ENCODE results near the gene RSRC1.
"Not testable (repeated sequence)": the region's sequence is repeated elsewhere in the genome, so short reads cannot be mapped to it uniquely, and the experiment has no call there.

Gene RSRC1

GRCh38 chr3:158166223-158166622, 56.3 kb downstream of the RSRC1 start:
- DNase-seq (ENCODE audit: low read depth in 1 of 2, low spot score in 1 of 2), result no peak
- TF ChIP-seq JUND (IDR thresholded peaks at IDR 0.05; ENCODE audit: low read depth), result no peak
- in situ Hi-C loops (cut with HindIII; ENCODE audit: low pct_unique_long_range_greater_than_20kb, low sequenced_read_pairs), result no loop called here

GRCh38 chr3:158167737-158168557, 58.1 kb downstream of the RSRC1 start:
- in situ Hi-C loops (cut with HindIII; ENCODE audit: low pct_unique_long_range_greater_than_20kb, low sequenced_read_pairs), result no loop called here
- TF ChIP-seq JUND (IDR thresholded peaks at IDR 0.05; ENCODE audit: low read depth), result no peak
- no peak for DNase-seq (ENCODE audit: low read depth in 1 of 2, low spot score in 1 of 2)

- in situ Hi-C loops (cut with HindIII; ENCODE audit: low pct_unique_long_range_greater_than_20kb, low sequenced_read_pairs), result no loop called here
- TF ChIP-seq JUND (IDR thresholded peaks at IDR 0.05; ENCODE audit: low read depth), result no peak
- no peak for DNase-seq (ENCODE audit: low read depth in 1 of 2, low spot score in 1 of 2)
These were observed 59.2 kb downstream of the RSRC1 start for GRCh38 chr3:158169091-158169491.

GRCh38 chr3:158181096-158181495, 71.2 kb downstream of the RSRC1 start:
- in situ Hi-C loops (cut with HindIII; ENCODE audit: low pct_unique_long_range_greater_than_20kb, low sequenced_read_pairs), result no loop called here
- no peak for TF ChIP-seq JUND (IDR thresholded peaks at IDR 0.05; ENCODE audit: low read depth)
- no peak for DNase-seq (ENCODE audit: low read depth in 1 of 2, low spot score in 1 of 2)

- no peak for TF ChIP-seq JUND (IDR thresholded peaks at IDR 0.05; ENCODE audit: low read depth)
These were observed 75.8 kb downstream of the RSRC1 start for GRCh38 chr3:158185711-158186110.

GRCh38 chr3:158200955-158201354, 91.1 kb downstream of the RSRC1 start:
- TF ChIP-seq JUND (IDR thresholded peaks at IDR 0.05; ENCODE audit: low read depth), result no peak
- DNase-seq (ENCODE audit: low read depth in 1 of 2, low spot score in 1 of 2), result no peak
- in situ Hi-C loops (cut with HindIII; ENCODE audit: low pct_unique_long_range_greater_than_20kb, low sequenced_read_pairs), result no loop called here

More at GRCh38 chr3:158185711-158186110, 75.8 kb downstream of the RSRC1 start:
- in situ Hi-C loops (cut with HindIII; ENCODE audit: low pct_unique_long_range_greater_than_20kb, low sequenced_read_pairs), result no loop called here
- DNase-seq (ENCODE audit: low read depth in 1 of 2, low spot score in 1 of 2), result no peak

GRCh38 chr3:158205324-158205723, 95.4 kb downstream of the RSRC1 start:
- DNase-seq (ENCODE audit: low read depth in 1 of 2, low spot score in 1 of 2), result no peak
- in situ Hi-C loops (cut with HindIII; ENCODE audit: low pct_unique_long_range_greater_than_20kb, low sequenced_read_pairs), result no loop called here
- no peak for TF ChIP-seq JUND (IDR thresholded peaks at IDR 0.05; ENCODE audit: low read depth)

- no peak for DNase-seq (ENCODE audit: low read depth in 1 of 2, low spot score in 1 of 2)
- TF ChIP-seq JUND (IDR thresholded peaks at IDR 0.05; ENCODE audit: low read depth), result no peak
- in situ Hi-C loops (cut with HindIII; ENCODE audit: low pct_unique_long_range_greater_than_20kb, low sequenced_read_pairs), result no loop called here
These were observed 96.1 kb downstream of the RSRC1 start for GRCh38 chr3:158205994-158206393.

GRCh38 chr3:158210067-158210466, 100.2 kb downstream of the RSRC1 start:
- in situ Hi-C loops (cut with HindIII; ENCODE audit: low pct_unique_long_range_greater_than_20kb, low sequenced_read_pairs), result no loop called here
- DNase-seq (ENCODE audit: low read depth in 1 of 2, low spot score in 1 of 2), result no peak
- no peak for TF ChIP-seq JUND (IDR thresholded peaks at IDR 0.05; ENCODE audit: low read depth)

GRCh38 chr3:158213461-158213860, 103.6 kb downstream of the RSRC1 start:
- DNase-seq (ENCODE audit: low read depth in 1 of 2, low spot score in 1 of 2), result no peak
- in situ Hi-C loops (cut with HindIII; ENCODE audit: low pct_unique_long_range_greater_than_20kb, low sequenced_read_pairs), result no loop called here
- no peak for TF ChIP-seq JUND (IDR thresholded peaks at IDR 0.05; ENCODE audit: low read depth)

- in situ Hi-C loops (cut with HindIII; ENCODE audit: low pct_unique_long_range_greater_than_20kb, low sequenced_read_pairs), result no loop called here
- no peak for TF ChIP-seq JUND (IDR thresholded peaks at IDR 0.05; ENCODE audit: low read depth)
These were observed 108.1 kb downstream of the RSRC1 start for GRCh38 chr3:158217992-158218391.

GRCh38 chr3:158220575-158220974, 110.7 kb downstream of the RSRC1 start:
- in situ Hi-C loops (cut with HindIII; ENCODE audit: low pct_unique_long_range_greater_than_20kb, low sequenced_read_pairs), result no loop called here
- no peak for TF ChIP-seq JUND (IDR thresholded peaks at IDR 0.05; ENCODE audit: low read depth)
- DNase-seq (ENCODE audit: low read depth in 1 of 2, low spot score in 1 of 2), result no peak

More at GRCh38 chr3:158217992-158218391, 108.1 kb downstream of the RSRC1 start:
- no peak for DNase-seq (ENCODE audit: low read depth in 1 of 2, low spot score in 1 of 2)

GRCh38 chr3:158221426-158221825, 111.5 kb downstream of the RSRC1 start:
- TF ChIP-seq JUND (IDR thresholded peaks at IDR 0.05; ENCODE audit: low read depth), result no peak
- in situ Hi-C loops (cut with HindIII; ENCODE audit: low pct_unique_long_range_greater_than_20kb, low sequenced_read_pairs), result no loop called here
- DNase-seq (ENCODE audit: low read depth in 1 of 2, low spot score in 1 of 2), result no peak

- DNase-seq (ENCODE audit: low read depth in 1 of 2, low spot score in 1 of 2), result no peak
- in situ Hi-C loops (cut with HindIII; ENCODE audit: low pct_unique_long_range_greater_than_20kb, low sequenced_read_pairs), result no loop called here
- no peak for TF ChIP-seq JUND (IDR thresholded peaks at IDR 0.05; ENCODE audit: low read depth)
These were observed 116.5 kb downstream of the RSRC1 start for GRCh38 chr3:158226429-158226828.

- in situ Hi-C loops (cut with HindIII; ENCODE audit: low pct_unique_long_range_greater_than_20kb, low sequenced_read_pairs), result not testable (repeated sequence)
These were observed 119.1 kb downstream of the RSRC1 start for GRCh38 chr3:158228942-158229341.

More at GRCh38 chr3:158228942-158229341, 119.1 kb downstream of the RSRC1 start:
- not testable (repeated sequence) for DNase-seq (ENCODE audit: low read depth in 1 of 2, low spot score in 1 of 2)
